BLaER1 (cell line): ENCODE measurements around the gene ADAMTSL3.

Experiments
- H3K27ac ChIP-seq: shearing (Covaris generic); formaldehyde crosslinking; 2 replicates; pipeline ENCODE4 v1.8.1; 2022
- H3K27me3 ChIP-seq: shearing (Covaris generic); formaldehyde crosslinking; 2 replicates; pipeline ENCODE4 v1.8.1; 2022
- H3K36me3 ChIP-seq: shearing (Covaris generic); formaldehyde crosslinking; 2 replicates; pipeline ENCODE4 v1.8.1; 2022
- H3K4me1 ChIP-seq: shearing (Covaris generic); formaldehyde crosslinking; 2 replicates; pipeline ENCODE4 v1.8.1; 2022
- H3K4me2 ChIP-seq: shearing (Covaris generic); formaldehyde crosslinking; 2 replicates; pipeline ENCODE4 v1.8.1; 2022
- H3K4me3 ChIP-seq: shearing (Covaris generic); formaldehyde crosslinking; 2 replicates; pipeline ENCODE4 v1.8.1; 2022
- H3K9ac ChIP-seq: shearing (Covaris generic); formaldehyde crosslinking; 2 replicates; pipeline ENCODE4 v1.8.1; 2022
- H3K9me3 ChIP-seq: shearing (Covaris generic); formaldehyde crosslinking; 2 replicates; pipeline ENCODE4 v1.8.1; 2022
- H4K20me1 ChIP-seq: shearing (Covaris generic); formaldehyde crosslinking; 2 replicates; pipeline ENCODE4 v1.8.1; 2022
- Cebpa-rat ChIP-seq: shearing (Covaris generic); IDR thresholded peaks from 2 replicates; pipeline ENCODE4 v1.8.1; 2022

The ADAMTSL3 gene

DNA sequence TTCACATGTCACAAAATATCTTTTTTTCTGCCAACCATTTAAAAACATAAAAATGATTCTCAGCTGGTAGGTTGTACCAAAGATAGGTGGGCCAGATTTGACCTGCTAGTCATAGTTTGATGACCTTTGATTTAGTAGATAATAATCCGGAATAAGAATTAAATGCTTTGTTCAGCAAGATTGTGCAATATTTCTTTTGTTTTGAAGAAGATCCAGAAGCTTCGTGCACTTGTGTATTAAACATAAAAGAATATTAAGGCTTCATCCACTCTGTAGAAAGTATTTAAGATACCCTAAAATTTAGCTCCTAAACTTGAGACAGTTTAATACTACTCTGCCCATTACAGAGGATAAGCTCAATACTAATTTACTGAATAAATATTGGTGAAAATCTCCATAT, 258.4 kb downstream of the ADAMTSL3 start:
- TF ChIP-seq Cebpa-rat: no peak
- Histone ChIP-seq H3K9me3 (no peaks in the 10 kb centered on the region), H3K36me3 (no peaks in the 10 kb centered on the region), H3K27me3 (no peaks in the 10 kb centered on the region), H3K9ac (no peak overlapping the region), H3K4me1 (no peaks in the 10 kb centered on the region), H4K20me1 (no peaks in the 10 kb centered on the region), H3K4me3 (no peak overlapping the region), H3K4me2 (no peak overlapping the region), H3K27ac (no peak overlapping the region)

GRCh38 chr15:83913034-83913632, 259.2 kb downstream of the ADAMTSL3 start:
- Histone ChIP-seq H4K20me1 (no peaks in the 10 kb centered on the region), H3K4me1 (no peaks in the 10 kb centered on the region), H3K4me2 (no peak overlapping the region), H3K9ac (no peak overlapping the region), H3K9me3 (no peaks in the 10 kb centered on the region), H3K27ac (no peak overlapping the region), H3K4me3 (no peak overlapping the region), H3K27me3 (no peaks in the 10 kb centered on the region), H3K36me3 (no peaks in the 10 kb centered on the region)
- no peak for TF ChIP-seq Cebpa-rat

DNA sequence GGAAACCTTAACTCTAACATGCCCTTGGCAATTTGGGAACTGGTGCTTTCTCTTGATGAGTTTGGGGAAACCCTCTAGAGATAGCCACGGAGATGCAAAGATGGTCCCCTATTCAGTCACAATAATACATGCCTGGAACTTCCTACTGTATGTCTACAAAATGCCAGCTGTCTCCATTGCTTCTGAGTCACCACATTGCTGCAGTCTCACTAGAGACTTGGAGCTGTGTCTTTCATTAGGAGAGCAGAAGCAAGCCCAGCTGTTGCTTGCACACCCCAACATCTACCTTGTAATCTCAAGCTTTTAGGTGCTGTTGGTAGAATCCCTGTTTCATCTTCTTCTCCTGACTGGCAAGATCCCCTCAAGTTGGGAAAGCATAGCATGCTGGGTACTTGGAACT, 261.0 kb downstream of the ADAMTSL3 start:
- Histone ChIP-seq H3K4me1 (no peaks in the 10 kb centered on the region), H3K4me2 (no peak overlapping the region), H4K20me1 (no peaks in the 10 kb centered on the region), H3K9ac (no peak overlapping the region), H3K27ac (no peak overlapping the region), H3K36me3 (no peaks in the 10 kb centered on the region), H3K27me3 (no peaks in the 10 kb centered on the region), H3K9me3 (no peaks in the 10 kb centered on the region), H3K4me3 (no peak overlapping the region)
- TF ChIP-seq Cebpa-rat: no peak

DNA sequence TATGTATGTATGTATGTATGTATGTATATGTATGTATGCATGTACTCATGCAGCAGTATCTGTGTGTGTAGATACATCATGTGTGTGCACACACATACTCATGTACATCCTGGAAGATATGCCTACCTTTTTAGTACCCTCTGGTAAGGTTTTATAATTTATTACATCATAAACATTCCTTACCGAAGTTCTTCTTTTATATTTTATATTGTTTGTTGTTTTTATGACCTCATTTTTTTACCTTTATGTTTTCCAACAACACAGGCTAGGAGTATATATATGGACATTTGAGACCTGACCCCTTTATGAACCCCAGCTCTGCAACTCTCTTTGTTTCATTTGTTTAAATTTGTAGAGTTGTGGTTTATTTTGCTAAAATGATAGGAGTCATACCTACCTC, 263.5 kb downstream of the ADAMTSL3 start:
- no peak overlapping the region for H3K9ac ChIP-seq
- no peaks in the 10 kb centered on the region for H3K4me1 ChIP-seq
- H3K27me3 ChIP-seq: no peaks in the 10 kb centered on the region
- TF ChIP-seq Cebpa-rat: no peak
- H3K4me3 ChIP-seq: no peak overlapping the region
- H3K9me3 ChIP-seq: no peaks in the 10 kb centered on the region
- H3K36me3 ChIP-seq: no peaks in the 10 kb centered on the region
- H3K4me2 ChIP-seq: no peak overlapping the region
- no peaks in the 10 kb centered on the region for H4K20me1 ChIP-seq
- H3K27ac ChIP-seq: no peak overlapping the region

GRCh38 chr15:83918011-83918410, 264.1 kb downstream of the ADAMTSL3 start:
- no peak overlapping the region for H3K27ac ChIP-seq
- H3K4me3 ChIP-seq: no peak overlapping the region
- H3K4me2 ChIP-seq: no peak overlapping the region
- no peaks in the 10 kb centered on the region for H3K36me3 ChIP-seq
- no peaks in the 10 kb centered on the region for H3K9me3 ChIP-seq
- H3K27me3 ChIP-seq: no peaks in the 10 kb centered on the region
- no peaks in the 10 kb centered on the region for H3K4me1 ChIP-seq
- no peaks in the 10 kb centered on the region for H4K20me1 ChIP-seq
- no peak overlapping the region for H3K9ac ChIP-seq
- TF ChIP-seq Cebpa-rat: no peak

GRCh38 chr15:83919319-83919830, 265.5 kb downstream of the ADAMTSL3 start:
- H3K36me3 ChIP-seq: no peaks in the 10 kb centered on the region
- H3K27me3 ChIP-seq: no peaks in the 10 kb centered on the region
- no peak for TF ChIP-seq Cebpa-rat
- H3K27ac ChIP-seq: no peak overlapping the region
- H4K20me1 ChIP-seq: no peaks in the 10 kb centered on the region
- H3K4me2 ChIP-seq: no peak overlapping the region
- H3K9ac ChIP-seq: no peak overlapping the region
- no peak overlapping the region for H3K4me3 ChIP-seq
- H3K4me1 ChIP-seq: no peaks in the 10 kb centered on the region
- H3K9me3 ChIP-seq: no peaks in the 10 kb centered on the region

GRCh38 chr15:83919978-83920510, 266.1 kb downstream of the ADAMTSL3 start:
- no peak overlapping the region for H3K27ac ChIP-seq
- H4K20me1 ChIP-seq: no peaks in the 10 kb centered on the region
- H3K4me1 ChIP-seq: no peaks in the 10 kb centered on the region
- H3K27me3 ChIP-seq: no peaks in the 10 kb centered on the region
- H3K4me2 ChIP-seq: no peak overlapping the region
- H3K4me3 ChIP-seq: no peak overlapping the region
- TF ChIP-seq Cebpa-rat: no peak
- H3K9me3 ChIP-seq: no peaks in the 10 kb centered on the region
- H3K9ac ChIP-seq: no peak overlapping the region
- H3K36me3 ChIP-seq: no peaks in the 10 kb centered on the region

- Histone ChIP-seq H3K27me3 (no peaks in the 10 kb centered on the region), H3K36me3 (no peaks in the 10 kb centered on the region), H3K9ac (no peak overlapping the region), H3K4me2 (no peak overlapping the region), H3K9me3 (no peaks in the 10 kb centered on the region), H3K4me1 (no peaks in the 10 kb centered on the region), H4K20me1 (no peaks in the 10 kb centered on the region), H3K27ac (no peak overlapping the region), H3K4me3 (no peak overlapping the region)
- TF ChIP-seq Cebpa-rat: no peak
Measured at GRCh38 chr15:83922649-83923294, 268.8 kb downstream of the ADAMTSL3 start.

DNA sequence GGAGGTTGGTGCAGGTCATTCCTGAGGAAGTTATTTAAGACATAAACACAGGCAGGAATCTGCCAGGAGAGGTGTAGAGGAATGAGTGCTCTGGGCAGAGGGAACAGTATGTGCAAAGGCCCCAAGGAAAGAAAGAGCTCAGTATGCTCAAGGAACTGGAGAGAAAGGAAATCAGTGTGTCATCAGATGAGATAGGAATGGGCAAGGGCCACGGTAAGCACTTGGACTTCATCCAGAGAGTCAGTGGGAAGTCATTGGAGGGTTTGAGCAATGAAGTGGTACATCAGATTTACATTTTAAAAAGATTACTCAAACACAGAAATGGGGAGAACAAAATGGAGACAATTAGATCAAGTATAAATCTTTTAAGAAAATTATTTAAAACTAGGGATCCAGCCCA, 272.2 kb downstream of the ADAMTSL3 start:
- H3K9ac ChIP-seq: no peak overlapping the region
- H4K20me1 ChIP-seq: no peaks in the 10 kb centered on the region
- TF ChIP-seq Cebpa-rat: no peak
- H3K4me3 ChIP-seq: no peak overlapping the region
- no peaks in the 10 kb centered on the region for H3K27me3 ChIP-seq
- H3K4me1 ChIP-seq: no peaks in the 10 kb centered on the region
- no peak overlapping the region for H3K4me2 ChIP-seq
- H3K27ac ChIP-seq: no peak overlapping the region
- H3K36me3 ChIP-seq: no peaks in the 10 kb centered on the region
- H3K9me3 ChIP-seq: no peaks in the 10 kb centered on the region

DNA sequence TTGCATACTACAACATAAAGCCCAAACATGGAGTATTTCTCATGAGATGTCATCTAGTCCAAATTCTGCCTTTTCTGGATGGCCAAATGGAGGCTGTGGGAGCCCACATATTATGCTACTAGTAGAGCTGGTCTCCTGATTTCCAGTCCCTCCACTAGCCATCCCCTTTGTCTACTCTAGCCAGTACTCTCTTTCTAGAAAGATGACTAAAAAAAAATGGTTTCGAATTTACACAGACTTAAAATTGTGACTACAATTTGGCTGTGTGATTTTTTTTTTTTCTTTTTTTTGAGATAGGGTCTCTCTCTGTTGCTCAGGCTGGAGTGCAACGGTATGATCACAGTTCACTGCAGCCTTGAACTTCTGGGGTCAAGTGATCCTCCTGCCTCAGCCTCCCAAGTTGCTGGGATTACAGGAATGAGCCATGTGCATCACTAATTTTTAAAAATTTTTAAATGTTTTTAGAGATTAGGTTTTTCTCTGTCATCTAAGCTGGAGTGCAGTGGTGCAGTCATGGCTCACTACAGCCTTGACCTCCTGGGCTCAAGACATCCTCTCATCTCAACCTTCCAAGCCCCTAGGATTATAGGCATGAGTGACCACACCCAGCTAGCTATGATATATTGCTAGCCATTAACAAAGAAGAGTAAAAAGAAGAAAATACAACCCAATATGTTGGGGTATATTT, 273.9 kb downstream of the ADAMTSL3 start:
- H3K4me3 ChIP-seq: no peak overlapping the region
- H3K27ac ChIP-seq: no peak overlapping the region
- H3K9me3 ChIP-seq: no peaks in the 10 kb centered on the region
- H3K36me3 ChIP-seq: no peaks in the 10 kb centered on the region
- no peaks in the 10 kb centered on the region for H3K27me3 ChIP-seq
- no peak overlapping the region for H3K9ac ChIP-seq
- no peak for TF ChIP-seq Cebpa-rat
- no peaks in the 10 kb centered on the region for H4K20me1 ChIP-seq
- H3K4me1 ChIP-seq: no peaks in the 10 kb centered on the region
- H3K4me2 ChIP-seq: no peak overlapping the region
